Ovary (tissue), 9 donors: Measurements from ENCODE around the gene ZRANB1. TPM values are rescaled to one million over a fixed set of nuclear protein-coding genes. Genes with fewer than 3 reads are reported as not detected.

Experiments used
- DNase-seq, 5 donors: peaks; one replicate each; pipeline ENCODE4 v3.0.0-alpha.2; 2019 to 2020
- H3K27ac ChIP-seq, 2 donors: fragments of 200-600 bp; one replicate each; pipeline versions ENCODE4 v1.5.1 to v1.8.0; 2019 to 2022
- H3K27me3 ChIP-seq: fragments of 200-600 bp; one replicate; pipeline ENCODE4 v1.8.0; 2022
- H3K36me3 ChIP-seq: fragments of 200-600 bp; sonication (generic); one replicate; pipeline ENCODE4 v1.5.1; 2019
- H3K4me1 ChIP-seq: one replicate; pipeline ENCODE4 v1.8.1; 2013; ENCODE audit warnings: mild to moderate bottlenecking, moderate library complexity; ENCODE audit not compliant: insufficient read depth
- H3K4me3 ChIP-seq: fragments of 200-600 bp; sonication (generic); one replicate; pipeline ENCODE4 v1.5.1; 2017
- H3K9me3 ChIP-seq, 2 donors: fragments of 200-600 bp in 1 of 2; sonication (generic) in 1 of 2; one replicate each; pipeline versions ENCODE4 v1.5.1 to v1.8.1; 2013 to 2019; ENCODE audit warnings: mild to moderate bottlenecking in 1 of 2, moderate library complexity in 1 of 2
- EP300 ChIP-seq: sonication (generic); formaldehyde crosslinking; IDR thresholded peaks from one replicate; pipeline ENCODE4 v1.6.1; 2017; ENCODE audit warnings: antibody characterized with exemption
- POLR2A ChIP-seq: fragments of 450-650 bp; IDR thresholded peaks from one replicate; pipeline ENCODE4 v1.6.1; 2017; ENCODE audit warnings: antibody characterized with exemption, mild to moderate bottlenecking, moderate library complexity
- WGBS, 3 donors: extraction: QIAGEN DNeasy Blood & Tissue Kit in 1 of 3; methylation state at CpG; one replicate each; pipeline versions ENCODE4 v1.1.5 to v1.1.7; 2013 to 2017; 5-methylcytosine and 5-hydroxymethylcytosine counted together
- intact Hi-C, 4 donors: fragments of 100-400 bp; cut with DNase I; formaldehyde crosslinking; loops; one replicate each; pipeline versions ENCODE4 v1.11.0 to v1.15.1; 2022 to 2023
- polyA plus RNA-seq, 2 donors: library from polyadenylated mRNA; stranded (reverse); fragments of 200-250 nt in 1 of 2; fragments of 350-450 nt in 1 of 2; fragmentation: Illumina TruSeq in 1 of 2; extraction: RNeasy Lipid Tissue Mini Kit (QIAGEN cat#74804) in 1 of 2; gene quantifications; one replicate each; pipeline ENCODE4 v1.2.3, GENCODE V29; 2013 to 2014
- total RNA-seq, 7 donors: library from RNA; depleted of rRNA in 2 of 7; stranded (reverse); fragments of >200 nt in 2 of 7; fragmentation: NEBNext Ultra II Directional in 3 of 7; extraction: Animal tissue kit (Norgen Biotek cat#: 25700) in 3 of 7; gene quantifications; one replicate each; pipeline versions ENCODE4 v1.1.0 to v1.2.4, GENCODE V29; 2016 to 2023
- TF ChIP-seq, protein P1 (sequence below), 3 donors: fragments of 450-650 bp in 2 of 3; fragments of 200-600 bp in 1 of 3; IDR thresholded peaks; one replicate each; pipeline versions ENCODE4 v1.5.1 to v1.8.0; 2016 to 2022; ENCODE audit warnings: antibody characterized with exemption in 3 of 3, mild to moderate bottlenecking in 1 of 3
- donor health status: DM: no; HTN: no; CAD: no; lungs with moderate emphysema.
- donor health status: DM: no; HTN: no; CAD: no.
- donor health status: Bipolar disorder and iron deficiency.
- donor health status: DM: yes; HTN: yes; CAD: no.
- donor health status: DM: no; HTN: no; CAD: no.
- donor health status: DM: yes; HTN: yes; CAD: no.

Gene ZRANB1
- total and polyA plus RNA-seq, 9 donors: 18.9 to 39.6 (median 27.5) TPM

DNA sequence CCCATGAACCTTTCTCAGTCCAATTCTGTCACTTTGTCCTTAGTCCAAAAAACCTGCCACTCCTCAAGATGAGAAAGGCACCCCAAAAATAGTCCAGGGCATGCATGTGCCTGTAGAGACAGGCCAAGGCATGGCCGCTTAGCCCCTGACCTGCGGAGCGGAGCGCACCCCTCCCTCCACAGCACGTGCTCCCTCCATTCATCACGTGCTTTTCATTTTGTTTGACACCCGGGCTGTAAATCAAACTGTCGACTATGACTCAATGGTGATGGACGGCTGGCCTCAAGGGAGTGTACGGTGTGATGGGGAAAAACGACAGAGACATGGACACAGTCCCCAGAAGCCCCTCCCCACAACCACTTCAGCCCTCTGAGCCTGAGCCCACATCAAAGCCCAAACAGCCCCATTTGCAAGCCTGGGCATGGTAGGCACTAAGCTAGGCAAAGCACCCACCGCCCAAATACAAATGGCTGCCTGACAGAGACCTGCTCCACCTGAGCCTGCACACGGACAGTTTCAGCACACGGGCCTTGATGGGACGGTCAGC, 90.6 kb downstream of the ZRANB1 start:
- H3K36me3 ChIP-seq: no peaks in the 10 kb centered on the region
- no peaks in the 10 kb centered on the region for H3K27me3 ChIP-seq
- no peak overlapping the region for H3K4me3 ChIP-seq
- 89 to 91% (median 91%) methylated on average over 15 of the region's 15 CpGs for WGBS, 3 donors
- no peak overlapping the region for H3K27ac ChIP-seq
- H3K9me3 ChIP-seq: no peaks in the 10 kb centered on the region
- intact Hi-C loops: no loop called here
- TF ChIP-seq, protein P1, sequence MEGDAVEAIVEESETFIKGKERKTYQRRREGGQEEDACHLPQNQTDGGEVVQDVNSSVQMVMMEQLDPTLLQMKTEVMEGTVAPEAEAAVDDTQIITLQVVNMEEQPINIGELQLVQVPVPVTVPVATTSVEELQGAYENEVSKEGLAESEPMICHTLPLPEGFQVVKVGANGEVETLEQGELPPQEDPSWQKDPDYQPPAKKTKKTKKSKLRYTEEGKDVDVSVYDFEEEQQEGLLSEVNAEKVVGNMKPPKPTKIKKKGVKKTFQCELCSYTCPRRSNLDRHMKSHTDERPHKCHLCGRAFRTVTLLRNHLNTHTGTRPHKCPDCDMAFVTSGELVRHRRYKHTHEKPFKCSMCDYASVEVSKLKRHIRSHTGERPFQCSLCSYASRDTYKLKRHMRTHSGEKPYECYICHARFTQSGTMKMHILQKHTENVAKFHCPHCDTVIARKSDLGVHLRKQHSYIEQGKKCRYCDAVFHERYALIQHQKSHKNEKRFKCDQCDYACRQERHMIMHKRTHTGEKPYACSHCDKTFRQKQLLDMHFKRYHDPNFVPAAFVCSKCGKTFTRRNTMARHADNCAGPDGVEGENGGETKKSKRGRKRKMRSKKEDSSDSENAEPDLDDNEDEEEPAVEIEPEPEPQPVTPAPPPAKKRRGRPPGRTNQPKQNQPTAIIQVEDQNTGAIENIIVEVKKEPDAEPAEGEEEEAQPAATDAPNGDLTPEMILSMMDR (IDR thresholded peaks at IDR 0.05): no peak
- DNase-seq: peak in 1 of 5 donors; percentile 19
- peaks cover 9% of the 10 kb centered on the region for H3K4me1 ChIP-seq

DNA sequence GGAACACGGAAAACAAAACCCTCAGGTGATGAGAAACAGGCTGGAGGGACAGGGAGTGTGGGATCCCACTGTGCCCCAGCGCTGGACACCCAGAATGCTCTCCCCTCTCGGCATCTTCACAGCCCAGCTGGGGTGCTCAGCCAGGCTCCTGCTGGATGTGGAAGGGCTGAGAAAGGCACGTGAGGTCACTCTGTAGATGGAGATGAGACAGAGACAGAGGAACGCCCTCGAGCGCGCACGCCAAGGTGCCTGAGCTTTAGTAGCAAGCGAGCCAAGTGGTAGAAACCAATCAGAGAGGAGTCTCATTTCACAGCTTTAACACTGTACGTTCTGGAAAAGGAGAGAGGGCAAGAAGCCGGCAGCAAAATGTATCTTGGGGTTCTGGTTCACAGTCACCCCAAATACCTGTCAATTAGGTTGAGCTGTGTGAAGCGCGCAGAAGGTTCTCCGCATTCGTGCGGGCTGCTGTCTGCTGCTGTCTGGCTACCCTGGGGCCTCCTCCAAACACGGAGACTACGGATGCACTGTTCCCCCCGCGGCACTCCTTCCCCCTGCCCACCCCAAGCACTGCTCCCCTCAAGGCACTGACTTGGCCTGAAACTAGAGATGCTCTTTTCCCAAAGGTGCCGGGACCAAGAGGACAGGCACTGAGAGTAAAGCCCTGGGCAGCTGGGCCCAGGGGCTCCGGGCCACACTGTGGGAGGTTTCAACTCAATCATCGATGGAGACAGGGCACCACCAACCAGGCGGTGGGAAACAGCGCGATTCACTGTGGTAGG, 91.4 kb downstream of the ZRANB1 start:
- no peak overlapping the region for H3K27ac ChIP-seq
- TF ChIP-seq EP300 (no peak), POLR2A (no peak)
- TF ChIP-seq, protein P1 (IDR thresholded peaks at IDR 0.05): no peak
- intact Hi-C loops: no loop called here
- no peaks in the 10 kb centered on the region for H3K36me3 ChIP-seq
- no peaks in the 10 kb centered on the region for H3K9me3 ChIP-seq
- no peaks in the 10 kb centered on the region for H3K27me3 ChIP-seq
- WGBS, 3 donors: 85 to 93% (median 88%) methylated on average over 27 of the region's 27 CpGs
- peaks cover 9% of the 10 kb centered on the region for H3K4me1 ChIP-seq
- peak in 1 of 5 donors; percentile 27 for DNase-seq
- no peak overlapping the region for H3K4me3 ChIP-seq

DNA sequence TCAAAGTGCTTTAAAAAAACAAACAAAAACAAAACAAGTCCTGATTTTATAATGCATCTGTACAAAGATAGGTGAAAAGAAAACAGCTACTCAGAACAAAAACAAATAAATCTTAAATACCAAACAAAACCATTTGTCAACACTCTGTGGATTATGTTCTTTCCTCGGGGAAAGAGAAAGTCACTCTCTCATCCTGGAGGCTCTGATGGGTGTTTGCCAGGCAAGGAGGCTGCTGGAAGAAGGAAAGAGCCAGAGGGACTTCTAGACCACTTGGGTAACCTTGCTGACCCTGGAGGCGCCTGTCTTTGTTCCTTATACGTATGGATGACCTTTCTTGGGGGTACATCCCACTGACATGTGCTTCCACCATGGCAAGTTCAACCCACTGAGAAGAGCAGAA, 92.8 kb downstream of the ZRANB1 start:
- H3K27ac ChIP-seq: no peak overlapping the region
- H3K4me3 ChIP-seq: no peak overlapping the region
- H3K4me1 ChIP-seq: peaks cover 15% of the 10 kb centered on the region
- 44 to 47% (median 45%) methylated on average over 3 of the region's 3 CpGs for WGBS, 3 donors
- peak in 1 of 5 donors; percentile 32 for DNase-seq
- no peaks in the 10 kb centered on the region for H3K36me3 ChIP-seq
- no peaks in the 10 kb centered on the region for H3K27me3 ChIP-seq
- intact Hi-C loops: no loop called here
- no peaks in the 10 kb centered on the region for H3K9me3 ChIP-seq
- TF ChIP-seq, protein P1 (IDR thresholded peaks at IDR 0.05): no peak
- no peak for TF ChIP-seq EP300
- no peak for TF ChIP-seq POLR2A

DNA sequence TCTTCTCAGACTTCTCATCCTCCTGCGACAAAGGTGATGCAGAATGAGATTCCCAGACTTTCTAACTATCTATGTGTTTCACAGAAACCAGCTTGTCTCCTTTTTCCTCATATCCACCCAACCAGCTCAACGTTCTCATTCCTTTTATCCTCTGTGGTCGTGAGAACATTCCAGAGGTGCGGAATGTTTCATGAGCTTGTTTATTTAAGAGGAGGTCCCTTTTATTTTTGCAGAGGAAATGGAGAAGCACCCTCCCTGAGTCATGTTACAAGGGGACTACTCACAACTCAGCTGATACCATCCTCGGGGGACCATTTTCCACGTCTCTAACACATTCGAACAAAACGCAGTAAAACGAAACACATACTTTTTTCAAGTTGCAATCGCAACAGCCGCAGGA, 93.2 kb downstream of the ZRANB1 start:
- no peak for DNase-seq
- no peaks in the 10 kb centered on the region for H3K27me3 ChIP-seq
- intact Hi-C loops: no loop called here
- H3K9me3 ChIP-seq: no peaks in the 10 kb centered on the region
- H3K36me3 ChIP-seq: no peaks in the 10 kb centered on the region
- 17 to 29% (median 23%) methylated on average over 11 of the region's 11 CpGs for WGBS, 3 donors
- peaks cover 19% of the 10 kb centered on the region for H3K4me1 ChIP-seq
- H3K4me3 ChIP-seq: no peak overlapping the region
- no peak overlapping the region for H3K27ac ChIP-seq
- TF ChIP-seq, protein P1 (IDR thresholded peaks at IDR 0.05): no peak
- no peak for TF ChIP-seq POLR2A
- TF ChIP-seq EP300: no peak
